IMR-90 (cell line): ENCODE measurements around the gene TTC23. TPM values are rescaled to one million over a fixed set of nuclear protein-coding genes. Genes with fewer than 3 reads are reported as not detected.

Experiments used
- ATAC-seq: fragments of 200-7000 bp; cut with Tn5 transposase; 2 replicates; pipeline ENCODE4 v1.9.1; 2020; ENCODE audit warnings: low read depth, mild to moderate bottlenecking, moderate library complexity
- BruUV-seq: library from RNA; stranded (reverse); fragments of 400-500 nt; replicated peaks from 2 replicates; lab custom pipeline; 2021; lab: Mats Ljungman, UMichigan
- CTCF ChIA-PET: fragments of 300-600 bp; formaldehyde crosslinking; extraction: SDS; loops from one replicate; lab custom pipeline; 2021; ENCODE audit warnings: antibody characterized with exemption; lab: Yijun Ruan, JAX
- POLR2A ChIA-PET: fragments of 300-600 bp; sonication (Branson Sonifier 250); formaldehyde crosslinking; loops from one replicate; lab custom pipeline; 2022; ENCODE audit warnings: antibody characterized with exemption; ENCODE audit not compliant: unreplicated experiment; lab: Charles Lee
- DNase-seq: peaks from one replicate; pipeline ENCODE4 v3.0.0; 2013
- H2AFZ ChIP-seq: replicated peaks from 2 replicates; pipeline ENCODE3; 2013; ENCODE audit warnings: low read length, mild to moderate bottlenecking; ENCODE audit not compliant: poor library complexity
- H2AK5ac ChIP-seq: 2 replicates; pipeline ENCODE4 v1.6.1; 2013; ENCODE audit warnings: low read depth, low read length, inconsistent platforms
- H2AK9ac ChIP-seq: replicated peaks from 2 replicates; pipeline ENCODE3; 2013; ENCODE audit warnings: mild to moderate bottlenecking, low read depth, low read length, moderate library complexity; ENCODE audit not compliant: poor library complexity
- H2BK120ac ChIP-seq: 2 replicates; pipeline ENCODE4 v1.6.1; 2013; ENCODE audit warnings: low read depth, low read length, inconsistent platforms
- H2BK15ac ChIP-seq: 3 replicates; pipeline ENCODE4 v1.6.1; 2013; ENCODE audit warnings: low read depth, low read length, inconsistent platforms
- H2BK20ac ChIP-seq: 2 replicates; pipeline ENCODE4 v1.6.1; 2013; ENCODE audit warnings: low read depth, mild to moderate bottlenecking, inconsistent platforms, low read length, moderate library complexity
- H2BK5ac ChIP-seq: 2 replicates; pipeline ENCODE4 v1.6.1; 2013; ENCODE audit warnings: mild to moderate bottlenecking, low read depth, low read length, inconsistent platforms; ENCODE audit not compliant: poor library complexity, severe bottlenecking
- H3K14ac ChIP-seq: replicated peaks from 2 replicates; pipeline ENCODE4 v1.6.1; 2013; ENCODE audit warnings: low read depth, low read length, inconsistent platforms
- H3K18ac ChIP-seq: 2 replicates; pipeline ENCODE4 v1.6.1; 2013; ENCODE audit warnings: low read depth, low read length, control low read depth
- H3K23ac ChIP-seq: 2 replicates; pipeline ENCODE4 v1.6.1; 2013; ENCODE audit warnings: low read depth, low read length, inconsistent platforms
- H3K27ac ChIP-seq: 2 replicates; pipeline ENCODE4 v1.5.1; 2013; ENCODE audit warnings: mild to moderate bottlenecking, control low read depth, low read length; ENCODE audit not compliant: insufficient read depth
- H3K27me3 ChIP-seq: 2 replicates; pipeline ENCODE4 v1.6.1; 2013; ENCODE audit warnings: low read length; ENCODE audit not compliant: control insufficient read depth, insufficient read depth
- H3K36me3 ChIP-seq: 2 replicates; pipeline ENCODE4 v1.6.1; 2013; ENCODE audit warnings: low read length, mixed read lengths; ENCODE audit not compliant: control insufficient read depth, insufficient read depth
- H3K4ac ChIP-seq: 2 replicates; pipeline ENCODE4 v1.6.1; 2013; ENCODE audit warnings: low read depth, low read length, inconsistent platforms
- H3K4me1 ChIP-seq: 2 replicates; pipeline ENCODE4 v1.6.1; 2013; ENCODE audit warnings: low read length, mixed read lengths; ENCODE audit not compliant: control insufficient read depth, insufficient read depth
- H3K4me2 ChIP-seq: 2 replicates; pipeline ENCODE4 v1.6.1; 2013; ENCODE audit warnings: low read depth, mild to moderate bottlenecking, control low read depth, low read length, moderate library complexity
- H3K4me3 ChIP-seq: 2 replicates; pipeline ENCODE4 v1.5.1; 2013; ENCODE audit warnings: low read depth, mild to moderate bottlenecking, control low read depth, low read length, moderate library complexity; ENCODE audit not compliant: insufficient read depth
- H3K56ac ChIP-seq: 2 replicates; pipeline ENCODE4 v1.6.1; 2013; ENCODE audit warnings: low read length, inconsistent platforms; ENCODE audit not compliant: insufficient read depth; ENCODE audit errors: extremely low read depth
- H3K79me1 ChIP-seq, 2 experiments: 2 replicates each; pipeline ENCODE4 v1.6.1; 2013; ENCODE audit warnings: low read length in 2 of 2, inconsistent platforms in 1 of 2, low read depth in 1 of 2
- H3K9ac ChIP-seq: 2 replicates; pipeline ENCODE4 v1.6.1; 2013; ENCODE audit warnings: low read depth, low read length, control low read depth
- H3K9me1 ChIP-seq: 2 replicates; pipeline ENCODE4 v1.6.1; 2013; ENCODE audit warnings: low read length, inconsistent platforms; ENCODE audit not compliant: insufficient read depth
- H3K9me3 ChIP-seq: 2 replicates; pipeline ENCODE4 v1.6.1; 2013; ENCODE audit warnings: low read length; ENCODE audit not compliant: control insufficient read depth, insufficient read depth
- H4K20me1 ChIP-seq: 2 replicates; pipeline ENCODE4 v1.6.1; 2013; ENCODE audit warnings: low read length, inconsistent platforms; ENCODE audit not compliant: insufficient read depth
- H4K5ac ChIP-seq: 2 replicates; pipeline ENCODE4 v1.6.1; 2013; ENCODE audit warnings: mild to moderate bottlenecking, low read depth, low read length, control low read depth
- H4K8ac ChIP-seq, 2 experiments: 2 replicates each; pipeline ENCODE4 v1.6.1; 2013; ENCODE audit warnings: low read depth in 2 of 2, low read length in 2 of 2, control low read depth in 1 of 2, inconsistent platforms in 1 of 2
- H4K91ac ChIP-seq: 2 replicates; pipeline ENCODE4 v1.6.1; 2013; ENCODE audit warnings: low read depth, low read length, inconsistent platforms; ENCODE audit not compliant: insufficient read depth
- BHLHE40 ChIP-seq: fragments of 150-350 bp; IDR thresholded peaks from 2 replicates; pipeline ENCODE4 v1.6.1; 2016; ENCODE audit warnings: mild to moderate bottlenecking, low read depth, low read length
- CEBPB ChIP-seq: IDR thresholded peaks from 2 replicates; pipeline ENCODE4 v1.6.1; 2012; ENCODE audit warnings: low read depth, low read length, improper control_type of control experiment
- CHD1 ChIP-seq: IDR thresholded peaks from 2 replicates; pipeline ENCODE4 v1.6.1; 2012; ENCODE audit warnings: low read depth, low read length, improper control_type of control experiment
- FOS ChIP-seq: fragments of 150-350 bp; IDR thresholded peaks from 2 replicates; pipeline ENCODE4 v1.6.1; 2016; ENCODE audit warnings: low read depth, low read length
- RAD21 ChIP-seq: IDR thresholded peaks from 2 replicates; pipeline ENCODE4 v1.6.1; 2012; ENCODE audit warnings: low read length, improper control_type of control experiment
- RFX5 ChIP-seq: IDR thresholded peaks from 2 replicates; pipeline ENCODE4 v1.8.0; 2012; ENCODE audit warnings: low read depth, mild to moderate bottlenecking, low read length, moderate library complexity
- SMC3 ChIP-seq: fragments of 150-350 bp; IDR thresholded peaks from 2 replicates; pipeline ENCODE4 v1.6.1; 2016; ENCODE audit warnings: low read depth, mild to moderate bottlenecking, antibody characterized with exemption, low read length, moderate library complexity
- WGBS, 2 experiments: methylation state at CpG; one replicate each; pipeline versions ENCODE4 v1.1.5 to v1.1.7; 2013; ENCODE audit warnings: missing lambda C conversion rate in 2 of 2; ENCODE audit not compliant: insufficient read length in 1 of 2; ENCODE audit errors: extremely low coverage in 2 of 2; 5-methylcytosine and 5-hydroxymethylcytosine counted together
- dilution Hi-C: fragments of 300-500 bp; cut with HindIII; formaldehyde crosslinking; loops from one replicate; pipeline ENCODE4 v1.14.3; 2018; ENCODE audit warnings: low sequenced_read_pairs; ENCODE audit not compliant: unreplicated experiment
- in situ Hi-C: fragments of 300-500 bp; cut with MboI; formaldehyde crosslinking; loops from 3 replicates; pipeline ENCODE4 v1.14.3; 2019; ENCODE audit warnings: low sequenced_read_pairs, inconsistent platforms, mixed read lengths
- intact Hi-C: fragments of 100-400 bp; cut with micrococcal nuclease; formaldehyde crosslinking; loops from 2 replicates; pipeline ENCODE4 v1.10.0; 2022
- polyA plus RNA-seq, 3 experiments: library from polyadenylated mRNA; depleted of rRNA; stranded (reverse); fragments of >200 nt; gene quantifications; 2 replicates each; pipeline ENCODE4 v1.2.3, GENCODE V29; 2012; ENCODE audit warnings: low replicate concordance in 1 of 3
- total RNA-seq: library from RNA; depleted of rRNA; stranded (reverse); fragments of >200 nt; gene quantifications from 2 replicates; pipeline ENCODE4 v1.2.3, GENCODE V29; 2012
- TF ChIP-seq, protein P1 (sequence below): fragments of 150-350 bp; IDR thresholded peaks from 2 replicates; pipeline ENCODE4 v1.6.1; 2017; ENCODE audit warnings: mild to moderate bottlenecking, antibody characterized with exemption, low read length, low read depth
- TF ChIP-seq, protein P2 (sequence below): fragments of 150-350 bp; IDR thresholded peaks from 2 replicates; pipeline ENCODE4 v1.6.1; 2016; ENCODE audit warnings: low read depth, mild to moderate bottlenecking, low read length, moderate library complexity, borderline replicate concordance
- TF ChIP-seq, protein P3 (sequence below): conservative IDR thresholded peaks from 2 replicates; pipeline ENCODE4 v1.5.1; 2012; ENCODE audit warnings: mild to moderate bottlenecking, low read depth, low read length, improper control_type of control experiment

The TTC23 gene
- total and polyA plus RNA-seq, 2 of the 4 experiments (the other 2 are of a cell fraction): 7.8 to 29.8 TPM

DNA sequence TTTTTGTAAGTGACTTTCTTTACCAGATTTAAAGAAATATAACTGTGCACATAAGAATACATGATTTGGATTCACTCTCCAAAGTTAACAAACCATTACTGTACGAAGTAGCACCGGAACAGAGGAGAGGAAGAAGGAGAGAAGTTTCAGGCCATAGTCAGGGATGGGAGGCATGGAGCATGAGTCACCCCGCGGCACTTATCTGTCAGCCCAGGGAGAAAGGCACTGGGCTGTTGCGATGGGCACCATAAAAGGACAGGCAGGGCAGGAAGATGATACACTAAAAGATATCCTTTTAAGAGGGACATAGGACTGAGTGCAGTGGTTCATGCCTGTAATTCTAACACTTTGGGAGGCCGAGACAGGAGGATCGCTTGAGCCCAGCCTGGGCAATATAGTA is 37.0 kb downstream of the TTC23 start:
- Histone ChIP-seq H2BK15ac (no peak overlapping the region), H3K9me1 (0 out of 2 replicates have a peak, but pooled peaks cover 3% of the 10 kb centered on the region), H2BK5ac (peak overlapping the region; percentile 4), H3K18ac (no peak overlapping the region), H3K27me3 (no peaks in the 10 kb centered on the region), H3K14ac (no peak overlapping the region; the same call in 1 of the 2 replicates), H3K23ac (no peak overlapping the region), H3K4ac (peak overlapping the region; percentile 37; the same call in 1 of the 2 replicates), H3K9me3 (no peaks in the 10 kb centered on the region), H2BK120ac (0 out of 2 replicates have a peak overlapping the region, but pooled peaks have one; percentile 21), H3K4me2 (no peak overlapping the region), H3K4me3 (no peak overlapping the region), H3K9ac (no peak overlapping the region), H3K27ac (no peak overlapping the region), H2AK5ac (peak overlapping the region; percentile 75; the same call in 1 of the 2 replicates), H2AK9ac (no peak overlapping the region), H4K8ac (no peak overlapping the region; a peak in 1 of 4 replicates), H2BK20ac (peak overlapping the region; percentile 16; the same call in 1 of the 2 replicates), H4K5ac (no peak overlapping the region), H3K36me3 (peaks cover 3% of the 10 kb centered on the region; the same call in 1 of the 2 replicates), H3K4me1 (no peaks in the 10 kb centered on the region), H3K56ac (no peak overlapping the region), H4K91ac (no peak overlapping the region), H3K79me1 (no peaks in the 10 kb centered on the region; a peak in 2 of 4 replicates), H4K20me1 (peaks cover 5% of the 10 kb centered on the region; the same call in 1 of the 2 replicates), H2AFZ (no peak overlapping the region)
- dilution Hi-C loops (loop anchor here (25.0 kb wide), 1 partner anchor 100 kb away; the partner anchor contains the start of gene SYNM), in situ Hi-C loops (loop anchor here (5.0 to 25.0 kb wide), 2 partner anchors 115 to 775 kb away; no protein-coding TSS in a partner anchor), intact Hi-C loops (loop anchor here (5.0 to 10.0 kb wide), 3 partner anchors 90 to 698 kb away; no protein-coding TSS in a partner anchor)
- WGBS, 2 experiments: 83% methylated on average over 3 of the region's 7 CpGs; no CpG with 5 or more reads in 1 of the 2 experiments
- POLR2A ChIA-PET: no interaction called here
- BruUV-seq: no TSS peak
- TF ChIP-seq, protein P1, sequence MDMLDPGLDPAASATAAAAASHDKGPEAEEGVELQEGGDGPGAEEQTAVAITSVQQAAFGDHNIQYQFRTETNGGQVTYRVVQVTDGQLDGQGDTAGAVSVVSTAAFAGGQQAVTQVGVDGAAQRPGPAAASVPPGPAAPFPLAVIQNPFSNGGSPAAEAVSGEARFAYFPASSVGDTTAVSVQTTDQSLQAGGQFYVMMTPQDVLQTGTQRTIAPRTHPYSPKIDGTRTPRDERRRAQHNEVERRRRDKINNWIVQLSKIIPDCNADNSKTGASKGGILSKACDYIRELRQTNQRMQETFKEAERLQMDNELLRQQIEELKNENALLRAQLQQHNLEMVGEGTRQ: no peak
- TF ChIP-seq, protein P2, sequence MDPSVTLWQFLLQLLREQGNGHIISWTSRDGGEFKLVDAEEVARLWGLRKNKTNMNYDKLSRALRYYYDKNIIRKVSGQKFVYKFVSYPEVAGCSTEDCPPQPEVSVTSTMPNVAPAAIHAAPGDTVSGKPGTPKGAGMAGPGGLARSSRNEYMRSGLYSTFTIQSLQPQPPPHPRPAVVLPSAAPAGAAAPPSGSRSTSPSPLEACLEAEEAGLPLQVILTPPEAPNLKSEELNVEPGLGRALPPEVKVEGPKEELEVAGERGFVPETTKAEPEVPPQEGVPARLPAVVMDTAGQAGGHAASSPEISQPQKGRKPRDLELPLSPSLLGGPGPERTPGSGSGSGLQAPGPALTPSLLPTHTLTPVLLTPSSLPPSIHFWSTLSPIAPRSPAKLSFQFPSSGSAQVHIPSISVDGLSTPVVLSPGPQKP: no peak
- TF ChIP-seq SMC3 (no peak; the same call in 1 of the 2 replicates), CEBPB (no peak), FOS (peak; percentile 37; the same call in 1 of the 2 replicates), RAD21 (peak; percentile 12; the same call in 1 of the 2 replicates), CHD1 (no peak), RFX5 (no peak), BHLHE40 (no peak)
- TF ChIP-seq, protein P3, sequence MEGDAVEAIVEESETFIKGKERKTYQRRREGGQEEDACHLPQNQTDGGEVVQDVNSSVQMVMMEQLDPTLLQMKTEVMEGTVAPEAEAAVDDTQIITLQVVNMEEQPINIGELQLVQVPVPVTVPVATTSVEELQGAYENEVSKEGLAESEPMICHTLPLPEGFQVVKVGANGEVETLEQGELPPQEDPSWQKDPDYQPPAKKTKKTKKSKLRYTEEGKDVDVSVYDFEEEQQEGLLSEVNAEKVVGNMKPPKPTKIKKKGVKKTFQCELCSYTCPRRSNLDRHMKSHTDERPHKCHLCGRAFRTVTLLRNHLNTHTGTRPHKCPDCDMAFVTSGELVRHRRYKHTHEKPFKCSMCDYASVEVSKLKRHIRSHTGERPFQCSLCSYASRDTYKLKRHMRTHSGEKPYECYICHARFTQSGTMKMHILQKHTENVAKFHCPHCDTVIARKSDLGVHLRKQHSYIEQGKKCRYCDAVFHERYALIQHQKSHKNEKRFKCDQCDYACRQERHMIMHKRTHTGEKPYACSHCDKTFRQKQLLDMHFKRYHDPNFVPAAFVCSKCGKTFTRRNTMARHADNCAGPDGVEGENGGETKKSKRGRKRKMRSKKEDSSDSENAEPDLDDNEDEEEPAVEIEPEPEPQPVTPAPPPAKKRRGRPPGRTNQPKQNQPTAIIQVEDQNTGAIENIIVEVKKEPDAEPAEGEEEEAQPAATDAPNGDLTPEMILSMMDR: no peak
- peak; percentile 83 for ATAC-seq
- peak; percentile 47 for DNase-seq
- CTCF ChIA-PET: interaction anchor here (0.6 to 5.2 kb wide), 3 partner anchors 107 to 129 kb away, joined by 3 to 21 read pairs (median 10); partner anchors contain the start of gene SYNM
